GM21423 (cell line): ENCODE measurements around the gene LUC7L2.
"Not testable (repeated sequence)": the region's sequence is repeated elsewhere in the genome, so short reads cannot be mapped to it uniquely, and the experiment has no call there.

Experiments
- ATAC-seq: cut with Tn5 transposase; IDR thresholded peaks from one replicate; pipeline ENCODE4 v1.9.1; 2021; ENCODE audit warnings: mild to moderate bottlenecking, moderate library complexity; ENCODE audit not compliant: unreplicated experiment

The LUC7L2 gene

GRCh38 chr7:139355320-139355719 lies 4.4 kb upstream of the LUC7L2 start:
- ATAC-seq = no peak

- not testable (repeated sequence) for ATAC-seq
Measured at GRCh38 chr7:139357729-139358506, 1.8 kb upstream of the LUC7L2 start.

- ATAC-seq = peak; percentile 8
Measured at GRCh38 chr7:139358541-139359365, 941 bp upstream of the LUC7L2 start.

GRCh38 chr7:139360210-139360947 lies 685 bp downstream of the LUC7L2 start:
- ATAC-seq = peak; percentile 66

- ATAC-seq = no peak
Measured at GRCh38 chr7:139360948-139361307, 1.2 kb downstream of the LUC7L2 start.

GRCh38 chr7:139361523-139361922 lies 1.8 kb downstream of the LUC7L2 start:
- ATAC-seq = no peak

- ATAC-seq = no peak
Measured at GRCh38 chr7:139362302-139362701, 2.6 kb downstream of the LUC7L2 start.

GRCh38 chr7:139362981-139363380 lies 3.3 kb downstream of the LUC7L2 start:
- ATAC-seq = no peak

- no peak for ATAC-seq
Measured at GRCh38 chr7:139365336-139365735, 5.6 kb downstream of the LUC7L2 start.

GRCh38 chr7:139366400-139366799 lies 6.7 kb downstream of the LUC7L2 start:
- no peak for ATAC-seq

- ATAC-seq = no peak
Measured at GRCh38 chr7:139367438-139368155, 7.9 kb downstream of the LUC7L2 start.

GRCh38 chr7:139370301-139370942 lies 10.7 kb downstream of the LUC7L2 start:
- no peak for ATAC-seq

- no peak for ATAC-seq
Measured at GRCh38 chr7:139370943-139371313, 11.2 kb downstream of the LUC7L2 start.

- ATAC-seq = no peak
Measured at GRCh38 chr7:139374246-139374645, 14.6 kb downstream of the LUC7L2 start.

- no peak for ATAC-seq
Measured at GRCh38 chr7:139382439-139382838, 22.7 kb downstream of the LUC7L2 start.

- ATAC-seq = no peak
Measured at GRCh38 chr7:139384611-139385010, 24.9 kb downstream of the LUC7L2 start.

- ATAC-seq = no peak
Measured at GRCh38 chr7:139387594-139387993, 27.9 kb downstream of the LUC7L2 start.

GRCh38 chr7:139389091-139389490 lies 29.4 kb downstream of the LUC7L2 start:
- no peak for ATAC-seq

- ATAC-seq = no peak
Measured at GRCh38 chr7:139389774-139390173, 30.1 kb downstream of the LUC7L2 start.

- ATAC-seq = no peak
Measured at GRCh38 chr7:139393621-139394211, 34.0 kb downstream of the LUC7L2 start.
